Activated T-cell treated with anti-CD3 and anti-CD28 coated beads for 48 hours (primary cell): Measurements from ENCODE around the gene NBEA.
"Not testable (repeated sequence)": the region's sequence is repeated elsewhere in the genome, so short reads cannot be mapped to it uniquely, and the experiment has no call there.

Source experiments
- DNase-seq: peaks from one replicate; pipeline ENCODE4 v3.0.0-alpha.2; 2020; ENCODE audit warnings: low read depth

Gene NBEA

GRCh38 chr13:34941835-34942731 is at the start of gene NBEA:
TSS of gene NBEA (plus strand) at chr13:34942270. CDS start at chr13:34942821, 551 bp downstream.
- DNase-seq: peak; percentile 74

GRCh38 chr13:34894756-34895155 is 47.3 kb upstream of the NBEA start:
- DNase-seq: no peak

GRCh38 chr13:34897220-34897619 is 44.9 kb upstream of the NBEA start:
- no peak for DNase-seq

- no peak for DNase-seq
Observed at GRCh38 chr13:34899888-34900287, 42.2 kb upstream of the NBEA start.

- DNase-seq: no peak
Observed at GRCh38 chr13:34900288-34900739, 41.8 kb upstream of the NBEA start.

GRCh38 chr13:34901572-34901971 is 40.5 kb upstream of the NBEA start:
- DNase-seq: no peak

GRCh38 chr13:34911159-34911558 is 30.9 kb upstream of the NBEA start:
- DNase-seq: no peak

- DNase-seq: no peak
Observed at GRCh38 chr13:34913040-34913439, 29.0 kb upstream of the NBEA start.

GRCh38 chr13:34914416-34914815 is 27.7 kb upstream of the NBEA start:
- DNase-seq: no peak

GRCh38 chr13:34926508-34926907 is 15.6 kb upstream of the NBEA start:
- DNase-seq: no peak

- not testable (repeated sequence) for DNase-seq
Observed at GRCh38 chr13:34928676-34929075, 13.4 kb upstream of the NBEA start.

GRCh38 chr13:34931572-34931971 is 10.5 kb upstream of the NBEA start:
- DNase-seq: no peak

- DNase-seq: no peak
Observed at GRCh38 chr13:34933349-34933748, 8.7 kb upstream of the NBEA start.

GRCh38 chr13:34933786-34934185 is 8.3 kb upstream of the NBEA start:
- no peak for DNase-seq

- DNase-seq: no peak
Observed at GRCh38 chr13:34935841-34936240, 6.2 kb upstream of the NBEA start.

GRCh38 chr13:34939771-34940170 is 2.3 kb upstream of the NBEA start:
- no peak for DNase-seq

GRCh38 chr13:34941436-34941834 is 635 bp upstream of the NBEA start:
- DNase-seq: no peak

- DNase-seq: no peak
Observed at GRCh38 chr13:34942732-34943435, 814 bp downstream of the NBEA start.

- no peak for DNase-seq
Observed at GRCh38 chr13:34943436-34944273, 1.6 kb downstream of the NBEA start.

GRCh38 chr13:34944274-34944634 is 2.2 kb downstream of the NBEA start:
- no peak for DNase-seq

- no peak for DNase-seq
Observed at GRCh38 chr13:34944751-34945150, 2.7 kb downstream of the NBEA start.

- no peak for DNase-seq
Observed at GRCh38 chr13:34951528-34951927, 9.5 kb downstream of the NBEA start.
